Measurements from ENCODE around the gene OR52L1.

DNA sequence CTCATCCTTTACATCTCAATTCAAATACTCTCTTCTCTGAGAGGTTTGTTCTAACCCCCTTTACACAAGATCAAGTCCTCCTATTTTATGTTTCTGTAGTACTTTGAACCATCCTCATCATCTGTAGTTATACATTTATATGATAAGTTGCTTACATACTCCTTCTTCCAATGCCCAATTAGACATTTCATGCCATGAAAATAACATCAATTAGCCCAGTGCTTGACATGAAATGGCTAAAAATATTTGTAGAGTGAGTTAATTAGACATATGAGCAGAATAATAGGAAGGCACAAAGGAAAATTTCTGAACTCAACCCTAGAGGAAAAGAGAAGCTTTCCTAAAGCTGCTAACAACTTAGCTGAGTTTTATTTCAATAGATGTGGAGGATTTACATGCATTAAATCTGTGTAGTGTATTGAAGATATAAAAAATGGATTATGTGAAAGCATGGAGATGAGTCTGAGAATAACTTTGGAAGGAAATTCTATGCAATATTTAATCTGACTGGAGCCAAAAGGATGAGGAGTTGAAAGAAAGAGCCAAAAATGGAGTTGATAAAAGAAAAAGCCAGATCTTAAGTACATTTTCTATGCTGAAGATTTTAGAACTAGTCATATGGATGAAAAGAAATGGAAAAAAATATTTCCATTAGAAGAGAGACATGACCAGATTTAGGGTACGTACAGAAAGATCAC is 44.1 kb upstream of the OR52L1 start, which contains the start of gene OR56A1:
- TF ChIP-seq, protein P1, sequence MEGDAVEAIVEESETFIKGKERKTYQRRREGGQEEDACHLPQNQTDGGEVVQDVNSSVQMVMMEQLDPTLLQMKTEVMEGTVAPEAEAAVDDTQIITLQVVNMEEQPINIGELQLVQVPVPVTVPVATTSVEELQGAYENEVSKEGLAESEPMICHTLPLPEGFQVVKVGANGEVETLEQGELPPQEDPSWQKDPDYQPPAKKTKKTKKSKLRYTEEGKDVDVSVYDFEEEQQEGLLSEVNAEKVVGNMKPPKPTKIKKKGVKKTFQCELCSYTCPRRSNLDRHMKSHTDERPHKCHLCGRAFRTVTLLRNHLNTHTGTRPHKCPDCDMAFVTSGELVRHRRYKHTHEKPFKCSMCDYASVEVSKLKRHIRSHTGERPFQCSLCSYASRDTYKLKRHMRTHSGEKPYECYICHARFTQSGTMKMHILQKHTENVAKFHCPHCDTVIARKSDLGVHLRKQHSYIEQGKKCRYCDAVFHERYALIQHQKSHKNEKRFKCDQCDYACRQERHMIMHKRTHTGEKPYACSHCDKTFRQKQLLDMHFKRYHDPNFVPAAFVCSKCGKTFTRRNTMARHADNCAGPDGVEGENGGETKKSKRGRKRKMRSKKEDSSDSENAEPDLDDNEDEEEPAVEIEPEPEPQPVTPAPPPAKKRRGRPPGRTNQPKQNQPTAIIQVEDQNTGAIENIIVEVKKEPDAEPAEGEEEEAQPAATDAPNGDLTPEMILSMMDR (IDR thresholded peaks at IDR 0.05) = no peak
- TF ChIP-seq EP300 (IDR thresholded peaks at IDR 0.05; ENCODE audit: low read depth) (no peak), POLR2A (IDR thresholded peaks at IDR 0.05) (no peak), POLR2AphosphoS5 (IDR thresholded peaks at IDR 0.05) (no peak)
